ENCODE results near the gene TCF12. TPM values are rescaled to one million over a fixed set of nuclear protein-coding genes. Genes with fewer than 3 reads are reported as not detected.

TCF12 gene
- total RNA-seq, 1 donor from 2014 or later: 84.6 TPM

DNA sequence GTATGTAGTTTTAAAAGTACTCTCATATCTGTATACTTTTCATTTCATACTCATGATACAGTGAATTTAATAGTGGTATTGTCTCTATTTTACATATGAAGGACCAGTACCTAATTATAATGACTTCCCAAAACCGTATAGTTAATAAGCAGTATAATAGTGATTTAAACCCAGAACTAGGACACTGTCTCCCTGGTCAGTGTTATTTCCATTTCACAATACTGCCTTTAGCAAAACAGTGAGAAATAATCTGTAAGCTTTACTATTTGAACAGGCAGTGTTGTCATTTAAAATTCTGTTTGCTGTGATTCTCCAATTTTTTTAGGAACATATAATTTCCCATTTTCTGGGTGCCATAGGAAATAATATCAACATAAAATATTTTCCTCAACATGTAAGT is 116.2 kb downstream of the TCF12 start:
- H3K4me3 ChIP-seq (ENCODE audit: low read depth, low read length): no peak overlapping the region
- no peak for DNase-seq (ENCODE audit: low read depth)
- no peaks in the 10 kb centered on the region for H3K27me3 ChIP-seq (ENCODE audit: control insufficient read depth, insufficient read depth, low read length)
- no peaks in the 10 kb centered on the region for H3K36me3 ChIP-seq (ENCODE audit: control insufficient read depth, insufficient read depth, low read length)
- TF ChIP-seq, protein P1, sequence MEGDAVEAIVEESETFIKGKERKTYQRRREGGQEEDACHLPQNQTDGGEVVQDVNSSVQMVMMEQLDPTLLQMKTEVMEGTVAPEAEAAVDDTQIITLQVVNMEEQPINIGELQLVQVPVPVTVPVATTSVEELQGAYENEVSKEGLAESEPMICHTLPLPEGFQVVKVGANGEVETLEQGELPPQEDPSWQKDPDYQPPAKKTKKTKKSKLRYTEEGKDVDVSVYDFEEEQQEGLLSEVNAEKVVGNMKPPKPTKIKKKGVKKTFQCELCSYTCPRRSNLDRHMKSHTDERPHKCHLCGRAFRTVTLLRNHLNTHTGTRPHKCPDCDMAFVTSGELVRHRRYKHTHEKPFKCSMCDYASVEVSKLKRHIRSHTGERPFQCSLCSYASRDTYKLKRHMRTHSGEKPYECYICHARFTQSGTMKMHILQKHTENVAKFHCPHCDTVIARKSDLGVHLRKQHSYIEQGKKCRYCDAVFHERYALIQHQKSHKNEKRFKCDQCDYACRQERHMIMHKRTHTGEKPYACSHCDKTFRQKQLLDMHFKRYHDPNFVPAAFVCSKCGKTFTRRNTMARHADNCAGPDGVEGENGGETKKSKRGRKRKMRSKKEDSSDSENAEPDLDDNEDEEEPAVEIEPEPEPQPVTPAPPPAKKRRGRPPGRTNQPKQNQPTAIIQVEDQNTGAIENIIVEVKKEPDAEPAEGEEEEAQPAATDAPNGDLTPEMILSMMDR (IDR thresholded peaks at IDR 0.05; ENCODE audit: insufficient read depth, low read length, poor library complexity, severe bottlenecking): no peak

- TF ChIP-seq, protein P1 (IDR thresholded peaks at IDR 0.05; ENCODE audit: insufficient read depth, low read length, poor library complexity, severe bottlenecking): no peak
- no peaks in the 10 kb centered on the region for H3K36me3 ChIP-seq (ENCODE audit: control insufficient read depth, insufficient read depth, low read length)
- DNase-seq (ENCODE audit: low read depth): no peak
- no peak overlapping the region for H3K4me3 ChIP-seq (ENCODE audit: low read depth, low read length)
- no peaks in the 10 kb centered on the region for H3K27me3 ChIP-seq (ENCODE audit: control insufficient read depth, insufficient read depth, low read length)
These were observed 117.2 kb downstream of the TCF12 start for GRCh38 chr15:57035664-57036063.

- no peak overlapping the region for H3K4me3 ChIP-seq (ENCODE audit: low read depth, low read length)
- DNase-seq (ENCODE audit: low read depth): no peak
- H3K27me3 ChIP-seq (ENCODE audit: control insufficient read depth, insufficient read depth, low read length): no peaks in the 10 kb centered on the region
- TF ChIP-seq, protein P1 (IDR thresholded peaks at IDR 0.05; ENCODE audit: insufficient read depth, low read length, poor library complexity, severe bottlenecking): no peak
- no peaks in the 10 kb centered on the region for H3K36me3 ChIP-seq (ENCODE audit: control insufficient read depth, insufficient read depth, low read length)
These were observed 117.9 kb downstream of the TCF12 start for GRCh38 chr15:57036352-57036751.

DNA sequence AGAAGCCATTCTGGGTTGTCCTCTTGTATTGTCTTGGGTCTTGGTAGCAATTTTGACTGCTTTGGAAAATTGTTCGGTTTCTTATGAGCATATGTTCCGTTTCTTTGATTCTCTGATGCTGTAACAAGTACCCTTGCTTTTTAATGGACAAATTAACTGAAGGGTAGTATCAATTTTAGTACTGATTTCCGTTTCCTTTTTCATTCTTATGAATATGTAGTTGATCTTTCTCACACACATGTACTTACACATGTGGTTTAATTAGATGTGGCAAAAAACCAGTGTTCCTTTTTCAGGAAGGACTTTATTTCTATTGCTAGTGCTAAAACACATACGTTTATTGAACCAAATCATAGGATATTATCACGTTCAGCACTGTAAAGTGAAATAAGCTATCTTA is 119.1 kb downstream of the TCF12 start:
- TF ChIP-seq, protein P1 (IDR thresholded peaks at IDR 0.05; ENCODE audit: insufficient read depth, low read length, poor library complexity, severe bottlenecking): no peak
- DNase-seq (ENCODE audit: low read depth): no peak

GRCh38 chr15:57038040-57038439 is 119.6 kb downstream of the TCF12 start:
- Histone ChIP-seq H3K27me3 (ENCODE audit: control insufficient read depth, insufficient read depth, low read length) (no peaks in the 10 kb centered on the region), H3K4me3 (ENCODE audit: low read depth, low read length) (no peak overlapping the region), H3K36me3 (ENCODE audit: control insufficient read depth, insufficient read depth, low read length) (no peaks in the 10 kb centered on the region)
- TF ChIP-seq, protein P1 (IDR thresholded peaks at IDR 0.05; ENCODE audit: insufficient read depth, low read length, poor library complexity, severe bottlenecking): no peak
- no peak for DNase-seq (ENCODE audit: low read depth)

More for the DNA sequence above, 119.1 kb downstream of the TCF12 start:
- no peak overlapping the region for H3K4me3 ChIP-seq (ENCODE audit: low read depth, low read length)
- no peaks in the 10 kb centered on the region for H3K27me3 ChIP-seq (ENCODE audit: control insufficient read depth, insufficient read depth, low read length)
- H3K36me3 ChIP-seq (ENCODE audit: control insufficient read depth, insufficient read depth, low read length): no peaks in the 10 kb centered on the region

- H3K4me3 ChIP-seq (ENCODE audit: low read depth, low read length): no peak overlapping the region
- no peaks in the 10 kb centered on the region for H3K36me3 ChIP-seq (ENCODE audit: control insufficient read depth, insufficient read depth, low read length)
- H3K27me3 ChIP-seq (ENCODE audit: control insufficient read depth, insufficient read depth, low read length): no peaks in the 10 kb centered on the region
- TF ChIP-seq, protein P1 (IDR thresholded peaks at IDR 0.05; ENCODE audit: insufficient read depth, low read length, poor library complexity, severe bottlenecking): no peak
- no peak for DNase-seq (ENCODE audit: low read depth)
These were observed 120.1 kb downstream of the TCF12 start for GRCh38 chr15:57038496-57038895.

Measured in kidney epithelial cell (primary cell).